Jurkat, Clone E6-1 (cell line): ENCODE data around the gene CPNE6.
"Not testable (repeated sequence)": the region's sequence is repeated elsewhere in the genome, so short reads cannot be mapped to it uniquely, and the experiment has no call there.

Source experiments
- DNase-seq: peaks from one replicate; pipeline ENCODE4 v3.0.0-alpha.2; 2011; ENCODE audit warnings: low read depth, low spot score
- H3K4me3 ChIP-seq: 2 replicates; pipeline ENCODE4 v1.5.1; 2011; ENCODE audit warnings: mild to moderate bottlenecking, low read length, control low read depth, moderate library complexity

The CPNE6 gene

GRCh38 chr14:24096545-24097181 lies 25.3 kb downstream of the CPNE6 start:
- H3K4me3 ChIP-seq = no peak overlapping the region
- no peak for DNase-seq

GRCh38 chr14:24098229-24098926 lies 27.0 kb downstream of the CPNE6 start:
- no peak for DNase-seq

GRCh38 chr14:24098927-24099813 lies 27.8 kb downstream of the CPNE6 start:
- H3K4me3 ChIP-seq = no peak overlapping the region
- DNase-seq = no peak

More at GRCh38 chr14:24098229-24098926, 27.0 kb downstream of the CPNE6 start:
- no peak overlapping the region for H3K4me3 ChIP-seq

- no peak overlapping the region for H3K4me3 ChIP-seq
- DNase-seq = no peak
Measured at GRCh38 chr14:24100197-24100981, 29.0 kb downstream of the CPNE6 start.

- no peak for DNase-seq
- no peak overlapping the region for H3K4me3 ChIP-seq
Measured at GRCh38 chr14:24100982-24101494, 29.7 kb downstream of the CPNE6 start.

GRCh38 chr14:24102357-24103048 lies 31.1 kb downstream of the CPNE6 start:
- no peak for DNase-seq
- no peak overlapping the region for H3K4me3 ChIP-seq

GRCh38 chr14:24103451-24103850 lies 32.1 kb downstream of the CPNE6 start:
- H3K4me3 ChIP-seq = no peak overlapping the region
- DNase-seq = no peak

- DNase-seq, H3K4me3 ChIP-seq: not testable (repeated sequence)
Measured at GRCh38 chr14:24105609-24106239, 34.4 kb downstream of the CPNE6 start.

- no peak overlapping the region for H3K4me3 ChIP-seq
- DNase-seq = no peak
Measured at GRCh38 chr14:24106672-24107271, 35.4 kb downstream of the CPNE6 start.

GRCh38 chr14:24108336-24108874 lies 37.0 kb downstream of the CPNE6 start:
- DNase-seq = no peak
- H3K4me3 ChIP-seq = no peak overlapping the region

GRCh38 chr14:24110060-24110459 lies 38.7 kb downstream of the CPNE6 start:
- no peak overlapping the region for H3K4me3 ChIP-seq
- no peak for DNase-seq

- no peak overlapping the region for H3K4me3 ChIP-seq
- no peak for DNase-seq
Measured at GRCh38 chr14:24110523-24110922, 39.2 kb downstream of the CPNE6 start.

GRCh38 chr14:24113379-24113800 lies 42.0 kb downstream of the CPNE6 start:
- H3K4me3 ChIP-seq = peak overlapping the region; percentile 60
- no peak for DNase-seq

- peak; percentile 88 for DNase-seq
- peak overlapping the region; percentile 60 for H3K4me3 ChIP-seq
Measured at GRCh38 chr14:24113801-24114531, 42.6 kb downstream of the CPNE6 start.

- DNase-seq = peak; percentile 100
Measured at GRCh38 chr14:24114532-24115421, 43.4 kb downstream of the CPNE6 start, which contains the start of the genes DCAF11 and NRL. Gene DCAF11 (plus strand): TSS chr14:24114777. CDS start chr14:24115595, 818 bp downstream. Gene NRL (minus strand): TSS chr14:24114949. CDS start chr14:24082848, 32,101 bp downstream.

More at GRCh38 chr14:24114532-24115421, 43.4 kb downstream of the CPNE6 start, which contains the start of the genes DCAF11 and NRL:
- H3K4me3 ChIP-seq = peak within 1 kb of the TSS; percentile 60
